Liver (tissue), 9 donors: ENCODE data around the gene DCDC1. TPM values are rescaled to one million over a fixed set of nuclear protein-coding genes. Genes with fewer than 3 reads are reported as not detected.

Experiments used
- DNase-seq: peaks from one replicate; pipeline ENCODE4 v3.0.0-alpha.2; 2017; ENCODE audit warnings: low spot score
- H3K27ac ChIP-seq, 2 donors: one replicate each; pipeline ENCODE4 v1.7.0; 2013; ENCODE audit warnings: inconsistent platforms in 2 of 2, low read length in 2 of 2, control low read depth in 1 of 2, low read depth in 1 of 2, mild to moderate bottlenecking in 1 of 2
- H3K27me3 ChIP-seq, 4 donors: one replicate each; pipeline versions ENCODE4 v1.6.1 to v1.7.0; 2013; ENCODE audit warnings: low read length in 3 of 4, inconsistent platforms in 1 of 4, mild to moderate bottlenecking in 1 of 4, moderate library complexity in 1 of 4; ENCODE audit not compliant: control insufficient read depth in 4 of 4, insufficient read depth in 4 of 4
- H3K36me3 ChIP-seq, 4 donors: one replicate each; pipeline versions ENCODE4 v1.6.1 to v1.7.0; 2013; ENCODE audit warnings: low read length in 3 of 4, mild to moderate bottlenecking in 3 of 4, low read depth in 1 of 4, moderate library complexity in 1 of 4; ENCODE audit not compliant: control insufficient read depth in 4 of 4, insufficient read depth in 3 of 4
- H3K4me1 ChIP-seq, 4 donors: one replicate each; pipeline versions ENCODE4 v1.6.1 to v1.7.0; 2013; ENCODE audit warnings: low read length in 3 of 4, mild to moderate bottlenecking in 3 of 4, moderate library complexity in 1 of 4; ENCODE audit not compliant: control insufficient read depth in 4 of 4, insufficient read depth in 4 of 4
- H3K4me3 ChIP-seq, 3 donors: one replicate each; pipeline versions ENCODE4 v1.6.1 to v1.7.0; 2013; ENCODE audit warnings: low read length in 3 of 3, control low read depth in 1 of 3, low read depth in 1 of 3, mild to moderate bottlenecking in 1 of 3
- H3K9ac ChIP-seq, 2 donors: one replicate each; pipeline ENCODE4 v1.7.0; 2013; ENCODE audit warnings: low read length in 2 of 2, mild to moderate bottlenecking in 2 of 2, moderate library complexity in 2 of 2, control low read depth in 1 of 2, low read depth in 1 of 2
- H3K9me3 ChIP-seq, 4 donors: one replicate each; pipeline versions ENCODE4 v1.6.1 to v1.7.0; 2013; ENCODE audit warnings: low read length in 3 of 4; ENCODE audit not compliant: control insufficient read depth in 4 of 4
- ATF3 ChIP-seq: IDR thresholded peaks from 2 replicates; pipeline ENCODE4 v1.6.1; 2016; ENCODE audit warnings: antibody characterized with exemption
- EGR1 ChIP-seq, 2 donors: IDR thresholded peaks; 2 replicates each; pipeline ENCODE4 v1.6.1; 2016 to 2018; ENCODE audit warnings: antibody characterized with exemption in 2 of 2, low read depth in 2 of 2
- FOXA1 ChIP-seq: IDR thresholded peaks from 2 replicates; pipeline ENCODE4 v1.6.1; 2016; ENCODE audit warnings: antibody characterized with exemption
- FOXA2 ChIP-seq: IDR thresholded peaks from 2 replicates; pipeline ENCODE4 v1.6.1; 2016; ENCODE audit warnings: antibody characterized with exemption
- GABPA ChIP-seq, 2 donors: IDR thresholded peaks in 1 of 2; conservative IDR thresholded peaks in 1 of 2; 2 replicates each; pipeline ENCODE4 v1.6.1; 2016; ENCODE audit warnings: antibody characterized with exemption in 2 of 2, mild to moderate bottlenecking in 1 of 2, moderate library complexity in 1 of 2
- HNF4G ChIP-seq: IDR thresholded peaks from 2 replicates; pipeline ENCODE4 v1.6.1; 2016; ENCODE audit warnings: antibody characterized with exemption
- JUND ChIP-seq, 2 donors: IDR thresholded peaks; 2 replicates each; pipeline ENCODE4 v1.6.1; 2016; ENCODE audit warnings: antibody characterized with exemption in 2 of 2
- MAX ChIP-seq: IDR thresholded peaks from 2 replicates; pipeline ENCODE4 v1.6.1; 2016; ENCODE audit warnings: antibody characterized with exemption
- NR2F2 ChIP-seq: IDR thresholded peaks from 2 replicates; pipeline ENCODE4 v1.6.1; 2016; ENCODE audit warnings: antibody characterized with exemption
- RAD21 ChIP-seq, 2 donors: IDR thresholded peaks; 2 replicates each; pipeline ENCODE4 v1.6.1; 2016; ENCODE audit warnings: antibody characterized with exemption in 2 of 2, mild to moderate bottlenecking in 2 of 2
- REST ChIP-seq: IDR thresholded peaks from 2 replicates; pipeline ENCODE4 v1.6.1; 2016; ENCODE audit warnings: antibody characterized with exemption, mild to moderate bottlenecking
- RXRA ChIP-seq, 2 donors: IDR thresholded peaks; 2 replicates each; pipeline ENCODE4 v1.6.1; 2017 to 2018; ENCODE audit warnings: antibody characterized with exemption in 2 of 2, mild to moderate bottlenecking in 1 of 2
- SP1 ChIP-seq: IDR thresholded peaks from 2 replicates; pipeline ENCODE4 v1.6.1; 2018; ENCODE audit warnings: antibody characterized with exemption, mild to moderate bottlenecking
- TAF1 ChIP-seq: conservative IDR thresholded peaks from 2 replicates; pipeline ENCODE4 v1.6.1; 2016; ENCODE audit warnings: antibody characterized with exemption, mild to moderate bottlenecking
- YY1 ChIP-seq: IDR thresholded peaks from 2 replicates; pipeline ENCODE4 v1.6.1; 2016; ENCODE audit warnings: antibody characterized with exemption, mild to moderate bottlenecking
- ZBTB33 ChIP-seq: IDR thresholded peaks from 2 replicates; pipeline ENCODE4 v1.6.1; 2016; ENCODE audit warnings: antibody characterized with exemption
- WGBS: extraction: QIAGEN DNeasy Blood & Tissue Kit; methylation state at CpG from one replicate; pipeline ENCODE4 v1.1.7; 2013; 5-methylcytosine and 5-hydroxymethylcytosine counted together
- polyA plus RNA-seq, 2 donors: library from polyadenylated mRNA; stranded (reverse) in 1 of 2; unstranded in 1 of 2; fragments of 200-250 nt in 1 of 2; fragments of >200 nt in 1 of 2; fragmentation: Nextera tagmentation in 1 of 2; extraction: Ambion mirVana in 1 of 2; gene quantifications; one replicate each; pipeline versions ENCODE4 v1.2.1 to v1.2.3, GENCODE V29; 2013 to 2015
- total RNA-seq, 2 donors: library from RNA; depleted of rRNA; stranded (reverse); fragments of >200 nt; gene quantifications; one replicate each; pipeline ENCODE4 v1.2.3, GENCODE V29; 2014
- donor health status: healthy.
- donor health status: healthy.
- donor health status: healthy.
- donor health status: healthy.
- donor health status: healthy.

Gene DCDC1
- 1 to 10 TPM; 1.9 to 3.5 TPM for total RNA-seq
- polyA plus RNA-seq, result 1 to 10 TPM in 1 of 2 donors, under 1 TPM in 1; 0.38 to 2.0 TPM

GRCh38 chr11:31369348-31370329 is at the start of gene DCDC1, which contains the start of gene DNAJC24:
Gene DCDC1, minus strand, starts transcription at chr11:31369739. Its CDS starts 41,459 bp downstream, at chr11:31328280.
Gene DNAJC24, plus strand, starts transcription at chr11:31369860. Its CDS starts 889 bp downstream, at chr11:31370749.
- DNase-seq, result peak; percentile 96
- Histone ChIP-seq H3K27ac (peak within 1 kb of the TSS; percentile 72 to 79), H3K36me3 (no peaks in the 10 kb centered on the region), H3K4me3 (peak within 1 kb of the TSS; percentile 86 to 99 (median 90)), H3K9me3 (no peaks in the 10 kb centered on the region), H3K27me3 (no peaks in the 10 kb centered on the region), H3K4me1 (peaks cover 4 to 16% (median 11%) of the 10 kb centered on the region in 4 donors), H3K9ac (peak within 1 kb of the TSS; percentile 86 to 97)
- WGBS, result under 1% methylated on average over 53 of the region's 53 CpGs
- TF ChIP-seq SP1 (peak; percentile 38), ATF3 (no peak), GABPA (IDR thresholded peaks at IDR 0.05 in 1 of 2, conservative IDR thresholded peaks at IDR 0.05 in 1 of 2) (peak; percentile 99 to 100), FOXA1 (no peak), JUND (IDR thresholded peaks at IDR 0.05) (peak in 1 of 2 donors; percentile 18), TAF1 (peak; percentile 9), RXRA (IDR thresholded peaks at IDR 0.05) (no peak), NR2F2 (no peak), MAX (peak; percentile 55), REST (peak; percentile 34), EGR1 (IDR thresholded peaks at IDR 0.05; ENCODE audit: low read depth in 2 of 2) (peak; percentile 48 to 51), YY1 (peak; percentile 84)

GRCh38 chr11:31419138-31419537 is 49.6 kb upstream of the DCDC1 start:
- Histone ChIP-seq H3K4me1 (no peaks in the 10 kb centered on the region), H3K9ac (no peak overlapping the region), H3K4me3 (no peak overlapping the region), H3K36me3 (peaks cover 0 to 1% (median 0%) of the 10 kb centered on the region in 4 donors), H3K9me3 (no peaks in the 10 kb centered on the region), H3K27ac (no peak overlapping the region), H3K27me3 (no peaks in the 10 kb centered on the region)
- DNase-seq, result no peak
- WGBS, result 93% methylated on average over 3 of the region's 3 CpGs
- no peak for TF ChIP-seq HNF4G
- TF ChIP-seq JUND (IDR thresholded peaks at IDR 0.05), result no peak
- no peak for TF ChIP-seq FOXA2
- no peak for TF ChIP-seq MAX
- TF ChIP-seq TAF1, result no peak
- TF ChIP-seq GABPA (IDR thresholded peaks at IDR 0.05 in 1 of 2, conservative IDR thresholded peaks at IDR 0.05 in 1 of 2), result no peak
- no peak for TF ChIP-seq SP1
- no peak for TF ChIP-seq FOXA1
- TF ChIP-seq NR2F2, result no peak
- TF ChIP-seq ATF3, result no peak
- no peak for TF ChIP-seq EGR1 (IDR thresholded peaks at IDR 0.05; ENCODE audit: low read depth in 2 of 2)
- no peak for TF ChIP-seq YY1
- TF ChIP-seq ZBTB33, result no peak
- TF ChIP-seq REST, result no peak
- no peak for TF ChIP-seq RAD21 (IDR thresholded peaks at IDR 0.05)
